ENCODE data around the gene LANCL1. TPM values are rescaled to one million over a fixed set of nuclear protein-coding genes. Genes with fewer than 3 reads are reported as not detected.

LANCL1 gene
- total RNA-seq, 1 experiment from 2014 or later, result 49.9 TPM

- Histone ChIP-seq H4K8ac (replicated peaks; ENCODE audit: insufficient read length, low read depth, low read length) (no peak overlapping the region), H3K56ac (ENCODE audit: insufficient read length, low read depth, low read length) (no peak overlapping the region), H3T11ph (ENCODE audit: low read length) (no peak overlapping the region), H3K23ac (ENCODE audit: insufficient read length, low read depth, low read length) (no peak overlapping the region), H3K27me3 (ENCODE audit: insufficient read depth, low read length) (no peaks in the 10 kb centered on the region), H2BK120ac (ENCODE audit: low read depth, low read length, poor library complexity, severe bottlenecking) (no peak overlapping the region), H3K18ac (ENCODE audit: insufficient read length, low read depth, low read length) (no peak overlapping the region), H2AFZ (ENCODE audit: low read length) (no peak overlapping the region), H4K91ac (ENCODE audit: insufficient read length, low read depth, low read length) (no peak overlapping the region), H3K9me3 (ENCODE audit: control insufficient read depth, low read depth, low read length) (no peaks in the 10 kb centered on the region), H2AK5ac (ENCODE audit: insufficient read length, low read length) (no peak overlapping the region), H2BK20ac (ENCODE audit: low read depth, low read length, poor library complexity, severe bottlenecking) (no peak overlapping the region), H3K9ac (ENCODE audit: extremely low read depth, insufficient read length, low read length) (no peak overlapping the region), H4K5ac (ENCODE audit: insufficient read length, low read depth, low read length) (no peak overlapping the region), H3K79me1 (ENCODE audit: insufficient read depth, low read depth, low read length, poor library complexity, severe bottlenecking) (no peaks in the 10 kb centered on the region), H3K4me2 (ENCODE audit: insufficient read depth, insufficient read length, low read length) (no peak overlapping the region), H3K23me2 (ENCODE audit: insufficient read length, low read depth, low read length, poor library complexity, severe bottlenecking) (no peaks in the 10 kb centered on the region), H3K27ac (ENCODE audit: insufficient read length, low read depth, low read length) (no peak overlapping the region), H2BK5ac (ENCODE audit: insufficient read length, low read length) (no peak overlapping the region), H2BK12ac (ENCODE audit: insufficient read length, low read depth, low read length) (no peak overlapping the region), H3K4me1 (ENCODE audit: insufficient read depth, low read length) (no peaks in the 10 kb centered on the region; the same call in 1 of the 2 replicates), H3K4ac (ENCODE audit: low read depth, low read length) (no peak overlapping the region), H4K20me1 (ENCODE audit: control insufficient read depth, insufficient read depth, insufficient read length) (no peaks in the 10 kb centered on the region), H3K79me2 (ENCODE audit: insufficient read depth, low read length) (no peaks in the 10 kb centered on the region), H3K14ac (ENCODE audit: insufficient read depth, low read length) (no peak overlapping the region), H2BK15ac (ENCODE audit: low read depth, low read length) (no peak overlapping the region)
- Mint-ChIP-seq H3K36me3 (ENCODE audit: insufficient read depth in 1 of 3, low read depth in 3 of 3) (peaks cover 0 to 5% (median 0%) of the 10 kb centered on the region in 3 experiments; a peak in 2 of 7 replicates), H3K4me3 (no peak overlapping the region), H3K27me3 (ENCODE audit: low read depth) (no peaks in the 10 kb centered on the region), H3K27ac (no peak overlapping the region), H3K4me1 (peaks cover 17 to 26% of the 10 kb centered on the region in 2 experiments), H3K9me3 (no peaks in the 10 kb centered on the region)
- TF ChIP-seq CTCF (conservative IDR thresholded peaks at IDR 0.05), result no peak
- no peak for DNase-seq
Measured at GRCh38 chr2:210524533-210524932, 48.0 kb upstream of the LANCL1 start.

Data from H9 (cell line).